RWPE2 (cell line): ENCODE measurements around the gene NAA25.
"Not testable (repeated sequence)": the region's sequence is repeated elsewhere in the genome, so short reads cannot be mapped to it uniquely, and the experiment has no call there.

Experiments
- ATAC-seq: fragments of 200-7000 bp; cut with Tn5 transposase; 3 replicates; pipeline ENCODE4 v1.9.1; 2021; ENCODE audit warnings: low read depth
- DNase-seq: peaks from one replicate; pipeline ENCODE4 v3.0.0-alpha.2; 2020; ENCODE audit warnings: low spot score
- H3K27ac ChIP-seq: fragments of 450-650 bp; 2 replicates; pipeline ENCODE4 v1.5.1; 2017; ENCODE audit warnings: mild to moderate bottlenecking; ENCODE audit not compliant: poor library complexity, severe bottlenecking
- H3K27me3 ChIP-seq: fragments of 250-450 bp; sonication (Bioruptor Pico); 2 replicates; pipeline ENCODE4 v1.5.1; 2021; ENCODE audit warnings: mild to moderate bottlenecking, moderate library complexity; ENCODE audit not compliant: insufficient read depth, poor library complexity, severe bottlenecking
- H3K36me3 ChIP-seq: fragments of 250-450 bp; sonication (Bioruptor Pico); 2 replicates; pipeline ENCODE4 v1.5.1; 2020; ENCODE audit warnings: low read depth, mild to moderate bottlenecking, moderate library complexity
- H3K4me1 ChIP-seq: fragments of 250-450 bp; sonication (Bioruptor Pico); 2 replicates; pipeline ENCODE4 v1.5.1; 2021; ENCODE audit warnings: mild to moderate bottlenecking, moderate library complexity; ENCODE audit not compliant: insufficient read depth, poor library complexity, severe bottlenecking
- H3K4me3 ChIP-seq: fragments of 250-450 bp; sonication (Bioruptor Pico); 2 replicates; pipeline ENCODE4 v1.5.1; 2021; ENCODE audit warnings: mild to moderate bottlenecking, moderate library complexity; ENCODE audit not compliant: severe bottlenecking
- H3K9me3 ChIP-seq: fragments of 250-450 bp; sonication (Bioruptor Pico); 2 replicates; pipeline ENCODE4 v1.5.1; 2021; ENCODE audit warnings: mild to moderate bottlenecking, moderate library complexity; ENCODE audit not compliant: severe bottlenecking
- CTCF ChIP-seq: fragments of 450-650 bp; IDR thresholded peaks from one replicate; pipeline ENCODE4 v1.5.1; 2017; ENCODE audit warnings: mild to moderate bottlenecking, moderate library complexity; ENCODE audit not compliant: poor library complexity, severe bottlenecking

The NAA25 gene

GRCh38 chr12:112112409-112113133 lies 4.0 kb upstream of the NAA25 start:
- H3K4me3 ChIP-seq = no peak overlapping the region
- peak; percentile 79 for ATAC-seq
- H3K4me1 ChIP-seq = peaks cover 22% of the 10 kb centered on the region
- no peak for TF ChIP-seq CTCF
- DNase-seq = peak; percentile 90
- no peaks in the 10 kb centered on the region for H3K36me3 ChIP-seq
- H3K27ac ChIP-seq = peak overlapping the region; percentile 74
- H3K27me3 ChIP-seq = no peaks in the 10 kb centered on the region
- no peaks in the 10 kb centered on the region for H3K9me3 ChIP-seq

DNA sequence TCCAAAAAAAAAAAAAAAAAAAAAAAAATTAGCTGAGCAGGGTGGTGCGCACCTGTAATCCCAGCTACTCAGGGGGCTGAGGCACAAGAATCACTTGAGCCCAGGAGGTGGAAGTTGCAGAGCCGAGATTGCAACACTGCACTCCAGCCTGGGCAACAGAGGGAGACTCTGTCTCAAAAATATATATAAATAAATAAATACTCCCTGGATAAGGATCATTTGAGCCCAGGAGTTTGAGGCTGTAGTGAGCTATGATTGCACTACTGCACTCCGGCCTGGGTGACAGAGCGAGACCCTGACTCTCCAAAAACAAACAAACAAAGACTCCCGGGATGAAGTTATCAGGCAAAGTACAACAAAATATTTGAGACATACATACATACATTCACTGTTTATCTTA lies 3.3 kb upstream of the NAA25 start:
- Histone ChIP-seq H3K36me3 (no peaks in the 10 kb centered on the region), H3K9me3 (no peaks in the 10 kb centered on the region), H3K27me3 (no peaks in the 10 kb centered on the region), H3K4me1 (peaks cover 20% of the 10 kb centered on the region), H3K4me3 (no peak overlapping the region), H3K27ac (peak overlapping the region; percentile 74)
- TF ChIP-seq CTCF = no peak
- no peak for DNase-seq
- ATAC-seq = no peak

GRCh38 chr12:112110787-112111662 lies 2.4 kb upstream of the NAA25 start:
- DNase-seq, H3K27me3 ChIP-seq, H3K9me3 ChIP-seq, ATAC-seq, H3K36me3 ChIP-seq, H3K4me3 ChIP-seq: not testable (repeated sequence)
- peak overlapping the region; percentile 91 for H3K27ac ChIP-seq
- peaks cover 17% of the 10 kb centered on the region for H3K4me1 ChIP-seq

DNA sequence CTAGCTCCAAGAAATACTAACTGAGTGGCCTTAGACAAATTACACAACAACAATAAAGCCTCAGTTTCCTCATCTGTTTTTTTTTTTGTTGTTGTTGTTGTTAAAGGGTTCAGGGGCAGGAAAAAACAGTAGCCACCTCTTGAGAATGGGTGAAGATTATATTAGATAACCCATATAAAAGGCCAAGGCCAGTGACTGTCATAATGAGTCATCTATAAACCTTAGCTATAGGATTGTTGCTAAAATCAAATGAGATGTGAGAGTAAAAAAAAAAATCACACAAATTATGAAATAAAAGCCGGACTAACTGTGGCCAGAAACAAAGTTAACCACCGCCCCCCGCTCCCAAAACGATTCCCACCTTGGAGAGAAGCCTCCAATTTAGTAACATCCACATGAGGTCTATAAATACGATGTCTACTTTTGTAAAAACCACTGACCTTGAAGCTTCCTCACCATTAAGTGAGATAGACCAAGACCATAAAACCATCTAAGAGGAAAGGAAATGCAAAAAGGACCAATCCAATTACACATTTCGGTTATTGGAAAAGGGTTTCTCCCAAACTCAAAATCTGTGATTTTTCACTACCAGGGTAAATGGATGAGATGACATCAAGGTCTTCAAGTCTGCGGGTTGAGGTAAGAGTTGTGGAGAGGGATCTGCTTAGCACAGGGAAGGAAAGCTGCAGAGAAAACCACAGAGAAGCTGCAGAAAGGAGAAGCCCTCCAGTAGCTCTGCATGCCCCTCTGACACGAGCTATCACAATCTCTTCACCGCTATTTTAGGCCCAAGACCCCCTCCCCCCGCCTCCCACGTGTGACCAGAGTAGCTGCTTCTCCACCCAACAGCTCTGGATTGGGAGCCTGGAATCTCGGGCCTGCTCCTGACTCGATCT lies 1.0 kb downstream of the NAA25 start:
- TF ChIP-seq CTCF = no peak
- DNase-seq = no peak
- Histone ChIP-seq H3K4me3 (peak overlapping the region; percentile 85), H3K27me3 (no peaks in the 10 kb centered on the region), H3K4me1 (peaks cover 13% of the 10 kb centered on the region), H3K27ac (peak overlapping the region; percentile 91), H3K9me3 (no peaks in the 10 kb centered on the region), H3K36me3 (peaks cover 27% of the 10 kb centered on the region)
- ATAC-seq = no peak; the same call in 2 of the 3 replicates

- ATAC-seq = no peak
- H3K27ac ChIP-seq = no peak overlapping the region
- H3K36me3 ChIP-seq = peaks cover 42% of the 10 kb centered on the region
These were observed 2.7 kb downstream of the NAA25 start for GRCh38 chr12:112105891-112106290.

More at GRCh38 chr12:112105891-112106290, 2.7 kb downstream of the NAA25 start:
- no peak for DNase-seq
- Histone ChIP-seq H3K4me1 (peaks cover 7% of the 10 kb centered on the region), H3K9me3 (no peaks in the 10 kb centered on the region), H3K27me3 (no peaks in the 10 kb centered on the region), H3K4me3 (no peak overlapping the region)
- no peak for TF ChIP-seq CTCF
